Esophagus squamous epithelium (tissue), 4 donors: ENCODE results near the gene FRMD4A.

Experiments used
- POLR2A ChIP-seq, 4 donors: fragments of 450-650 bp; IDR thresholded peaks; one replicate each; pipeline ENCODE4 v1.6.1; 2017; ENCODE audit warnings: antibody characterized with exemption in 4 of 4, mild to moderate bottlenecking in 4 of 4, moderate library complexity in 3 of 4
- TF ChIP-seq, protein P1 (sequence below), 6 experiments: fragments of 450-650 bp in 4 of 6; fragments of 200-600 bp in 2 of 6; sonication (generic) in 2 of 6; IDR thresholded peaks; one replicate each; pipeline ENCODE4 v1.5.1; 2016 to 2019; ENCODE audit warnings: antibody characterized with exemption in 6 of 6, mild to moderate bottlenecking in 4 of 6, moderate library complexity in 4 of 6

DNA sequence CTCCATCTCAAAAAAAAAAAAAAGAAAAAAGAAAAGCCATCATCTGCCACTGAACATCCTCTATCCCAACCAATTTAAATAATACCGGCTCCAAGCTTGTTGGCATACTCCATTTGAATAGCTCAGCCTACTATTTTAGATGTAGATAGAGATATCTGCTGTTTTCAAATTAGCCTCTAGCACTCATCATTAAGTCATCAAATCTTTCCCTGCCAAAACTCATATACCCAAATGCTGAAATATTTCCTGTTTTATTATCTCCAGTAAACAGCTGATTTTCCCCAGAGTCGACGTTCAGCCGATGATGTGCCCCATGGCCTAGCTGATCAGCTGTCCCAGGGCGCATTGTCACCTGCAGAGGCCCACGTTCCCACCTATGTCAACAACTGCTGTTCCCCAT is 34.5 kb upstream of the FRMD4A start:
- TF ChIP-seq POLR2A (IDR thresholded peaks at IDR 0.05): no peak
- TF ChIP-seq, protein P1, sequence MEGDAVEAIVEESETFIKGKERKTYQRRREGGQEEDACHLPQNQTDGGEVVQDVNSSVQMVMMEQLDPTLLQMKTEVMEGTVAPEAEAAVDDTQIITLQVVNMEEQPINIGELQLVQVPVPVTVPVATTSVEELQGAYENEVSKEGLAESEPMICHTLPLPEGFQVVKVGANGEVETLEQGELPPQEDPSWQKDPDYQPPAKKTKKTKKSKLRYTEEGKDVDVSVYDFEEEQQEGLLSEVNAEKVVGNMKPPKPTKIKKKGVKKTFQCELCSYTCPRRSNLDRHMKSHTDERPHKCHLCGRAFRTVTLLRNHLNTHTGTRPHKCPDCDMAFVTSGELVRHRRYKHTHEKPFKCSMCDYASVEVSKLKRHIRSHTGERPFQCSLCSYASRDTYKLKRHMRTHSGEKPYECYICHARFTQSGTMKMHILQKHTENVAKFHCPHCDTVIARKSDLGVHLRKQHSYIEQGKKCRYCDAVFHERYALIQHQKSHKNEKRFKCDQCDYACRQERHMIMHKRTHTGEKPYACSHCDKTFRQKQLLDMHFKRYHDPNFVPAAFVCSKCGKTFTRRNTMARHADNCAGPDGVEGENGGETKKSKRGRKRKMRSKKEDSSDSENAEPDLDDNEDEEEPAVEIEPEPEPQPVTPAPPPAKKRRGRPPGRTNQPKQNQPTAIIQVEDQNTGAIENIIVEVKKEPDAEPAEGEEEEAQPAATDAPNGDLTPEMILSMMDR (IDR thresholded peaks at IDR 0.05): no peak
